ENCODE measurements around the gene C1QTNF12. TPM values are rescaled to one million over a fixed set of nuclear protein-coding genes. Genes with fewer than 3 reads are reported as not detected.

C1QTNF12 gene
- total RNA-seq, 4 donors from 2014 or later: 2.7 TPM; not detected in 3

DNA sequence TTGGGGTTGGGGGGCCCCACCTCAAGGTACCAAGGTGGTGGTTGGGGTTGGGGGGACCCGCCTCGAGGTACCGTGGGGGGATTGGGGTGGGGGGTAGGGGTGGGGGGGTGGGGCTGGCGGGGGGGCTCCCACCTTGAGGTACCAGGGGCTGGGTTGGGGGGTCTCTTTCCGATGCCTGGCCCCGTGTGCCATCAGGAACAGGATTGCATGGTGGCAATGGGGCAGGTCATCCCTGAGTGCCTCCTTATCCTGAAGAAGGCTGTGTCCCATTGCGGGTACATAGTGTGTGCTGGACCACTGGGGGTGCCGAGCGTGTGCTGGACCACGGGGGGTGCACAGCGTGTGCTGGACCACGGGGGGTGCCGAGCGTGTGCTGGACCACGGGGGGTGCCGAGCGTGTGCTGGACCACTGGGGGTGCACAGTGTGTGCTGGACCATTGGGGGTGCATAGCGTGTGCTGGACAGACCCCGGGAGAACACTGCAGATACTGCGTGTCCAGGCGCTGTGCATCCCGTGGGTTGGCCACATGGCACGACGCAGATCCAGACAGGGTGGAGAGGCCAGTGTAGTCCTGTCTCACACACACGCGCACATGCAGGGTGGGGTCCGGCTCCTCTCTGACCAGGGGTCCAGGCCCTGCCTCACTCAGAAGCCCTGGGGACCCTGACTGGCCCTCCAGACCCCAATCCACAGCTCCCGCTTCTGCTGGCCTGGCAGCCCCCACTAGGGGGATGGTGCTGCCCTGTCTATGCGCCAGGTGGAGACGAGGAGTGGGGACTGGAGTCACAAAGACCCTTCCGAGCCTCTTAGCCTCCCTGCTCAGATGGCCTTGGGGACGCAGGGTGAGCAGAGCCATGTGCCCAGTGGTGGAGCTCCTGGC lies 37.9 kb upstream of the C1QTNF12 start:
- no peaks in the 10 kb centered on the region for H3K36me3 ChIP-seq
- no peak overlapping the region for H3K4me3 ChIP-seq
- H3K9me3 ChIP-seq: no peaks in the 10 kb centered on the region
- intact Hi-C loops (cut with DNase I; ENCODE audit: low total_unique reads): no loop called here
- in situ Hi-C loops (cut with MboI; ENCODE audit: low sequenced_read_pairs in 4 of 4): no loop called here
- peaks cover 0 to 6% of the 10 kb centered on the region in 2 donors for H3K4me1 ChIP-seq
- no peak for TF ChIP-seq POLR2A (IDR thresholded peaks at IDR 0.05)
- TF ChIP-seq, protein P1, sequence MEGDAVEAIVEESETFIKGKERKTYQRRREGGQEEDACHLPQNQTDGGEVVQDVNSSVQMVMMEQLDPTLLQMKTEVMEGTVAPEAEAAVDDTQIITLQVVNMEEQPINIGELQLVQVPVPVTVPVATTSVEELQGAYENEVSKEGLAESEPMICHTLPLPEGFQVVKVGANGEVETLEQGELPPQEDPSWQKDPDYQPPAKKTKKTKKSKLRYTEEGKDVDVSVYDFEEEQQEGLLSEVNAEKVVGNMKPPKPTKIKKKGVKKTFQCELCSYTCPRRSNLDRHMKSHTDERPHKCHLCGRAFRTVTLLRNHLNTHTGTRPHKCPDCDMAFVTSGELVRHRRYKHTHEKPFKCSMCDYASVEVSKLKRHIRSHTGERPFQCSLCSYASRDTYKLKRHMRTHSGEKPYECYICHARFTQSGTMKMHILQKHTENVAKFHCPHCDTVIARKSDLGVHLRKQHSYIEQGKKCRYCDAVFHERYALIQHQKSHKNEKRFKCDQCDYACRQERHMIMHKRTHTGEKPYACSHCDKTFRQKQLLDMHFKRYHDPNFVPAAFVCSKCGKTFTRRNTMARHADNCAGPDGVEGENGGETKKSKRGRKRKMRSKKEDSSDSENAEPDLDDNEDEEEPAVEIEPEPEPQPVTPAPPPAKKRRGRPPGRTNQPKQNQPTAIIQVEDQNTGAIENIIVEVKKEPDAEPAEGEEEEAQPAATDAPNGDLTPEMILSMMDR (IDR thresholded peaks at IDR 0.05 in 4 of 5, conservative IDR thresholded peaks at IDR 0.05 in 1 of 5): no peak
- no peak for ATAC-seq
- DNase-seq: no peak
- H3K27ac ChIP-seq: no peak overlapping the region
- peaks cover 15 to 34% (median 24%) of the 10 kb centered on the region in 3 donors for H3K27me3 ChIP-seq

DNA sequence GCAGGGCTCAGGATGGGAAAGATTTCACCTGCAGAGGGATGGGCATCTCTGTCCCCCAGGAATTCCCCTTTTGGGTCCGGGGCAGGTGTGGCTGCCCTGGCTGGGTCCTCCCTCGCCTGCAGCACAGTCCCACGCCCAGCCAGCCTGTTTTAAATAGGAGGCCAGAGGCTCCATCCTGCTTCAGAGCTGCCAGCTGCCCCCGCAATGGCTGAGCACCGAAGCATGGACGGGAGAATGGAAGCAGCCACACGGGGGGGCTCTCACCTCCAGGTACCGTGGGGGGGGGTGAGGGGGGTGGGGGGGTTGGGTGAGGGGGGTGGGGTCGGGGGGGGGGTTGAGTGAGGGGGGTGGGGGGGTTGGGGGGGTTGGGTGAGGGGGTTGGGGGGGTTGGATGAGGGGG lies 37.3 kb upstream of the C1QTNF12 start:
- no peak for TF ChIP-seq POLR2A (IDR thresholded peaks at IDR 0.05)
- TF ChIP-seq, protein P1 (IDR thresholded peaks at IDR 0.05 in 4 of 5, conservative IDR thresholded peaks at IDR 0.05 in 1 of 5): no peak
- in situ Hi-C loops (cut with MboI; ENCODE audit: low sequenced_read_pairs in 4 of 4): no loop called here
- Histone ChIP-seq H3K27ac (no peak overlapping the region), H3K27me3 (peaks cover 15 to 34% (median 24%) of the 10 kb centered on the region in 3 donors), H3K36me3 (no peaks in the 10 kb centered on the region), H3K9me3 (no peaks in the 10 kb centered on the region), H3K4me1 (peaks cover 0 to 6% of the 10 kb centered on the region in 2 donors), H3K4me3 (no peak overlapping the region)
- ATAC-seq (no peak), DNase-seq (no peak)
- intact Hi-C loops (cut with DNase I; ENCODE audit: low total_unique reads): no loop called here

DNA sequence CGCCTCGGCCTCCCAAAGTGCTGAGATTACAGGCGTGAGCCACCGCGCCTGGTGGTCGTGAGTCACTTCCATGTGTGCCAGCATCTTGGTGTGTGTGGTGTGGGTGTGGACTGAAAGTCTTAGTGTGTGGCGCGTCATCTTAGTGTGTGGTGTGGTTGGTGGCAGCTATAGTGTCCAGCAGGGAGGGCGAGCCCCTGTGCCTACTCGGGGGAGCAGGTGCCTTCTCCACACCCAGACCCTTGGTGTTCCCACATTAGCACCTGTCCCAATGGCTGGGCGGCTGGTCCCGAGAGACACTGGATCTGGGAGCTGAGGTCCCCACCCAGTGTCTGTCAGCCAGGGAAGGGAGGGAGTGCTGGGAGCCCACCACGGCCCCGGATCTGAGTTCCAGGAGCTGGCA lies 36.5 kb upstream of the C1QTNF12 start:
- intact Hi-C loops (cut with DNase I; ENCODE audit: low total_unique reads): no loop called here
- H3K36me3 ChIP-seq: no peaks in the 10 kb centered on the region
- in situ Hi-C loops (cut with MboI; ENCODE audit: low sequenced_read_pairs in 4 of 4): no loop called here
- H3K27ac ChIP-seq: no peak overlapping the region
- H3K4me3 ChIP-seq: no peak overlapping the region
- TF ChIP-seq, protein P1 (IDR thresholded peaks at IDR 0.05 in 4 of 5, conservative IDR thresholded peaks at IDR 0.05 in 1 of 5): no peak
- no peak for TF ChIP-seq POLR2A (IDR thresholded peaks at IDR 0.05)
- H3K9me3 ChIP-seq: no peaks in the 10 kb centered on the region
- H3K4me1 ChIP-seq: peaks cover 0 to 6% of the 10 kb centered on the region in 2 donors
- peaks cover 15 to 34% (median 24%) of the 10 kb centered on the region in 3 donors for H3K27me3 ChIP-seq
- no peak for ATAC-seq
- no peak for DNase-seq

DNA sequence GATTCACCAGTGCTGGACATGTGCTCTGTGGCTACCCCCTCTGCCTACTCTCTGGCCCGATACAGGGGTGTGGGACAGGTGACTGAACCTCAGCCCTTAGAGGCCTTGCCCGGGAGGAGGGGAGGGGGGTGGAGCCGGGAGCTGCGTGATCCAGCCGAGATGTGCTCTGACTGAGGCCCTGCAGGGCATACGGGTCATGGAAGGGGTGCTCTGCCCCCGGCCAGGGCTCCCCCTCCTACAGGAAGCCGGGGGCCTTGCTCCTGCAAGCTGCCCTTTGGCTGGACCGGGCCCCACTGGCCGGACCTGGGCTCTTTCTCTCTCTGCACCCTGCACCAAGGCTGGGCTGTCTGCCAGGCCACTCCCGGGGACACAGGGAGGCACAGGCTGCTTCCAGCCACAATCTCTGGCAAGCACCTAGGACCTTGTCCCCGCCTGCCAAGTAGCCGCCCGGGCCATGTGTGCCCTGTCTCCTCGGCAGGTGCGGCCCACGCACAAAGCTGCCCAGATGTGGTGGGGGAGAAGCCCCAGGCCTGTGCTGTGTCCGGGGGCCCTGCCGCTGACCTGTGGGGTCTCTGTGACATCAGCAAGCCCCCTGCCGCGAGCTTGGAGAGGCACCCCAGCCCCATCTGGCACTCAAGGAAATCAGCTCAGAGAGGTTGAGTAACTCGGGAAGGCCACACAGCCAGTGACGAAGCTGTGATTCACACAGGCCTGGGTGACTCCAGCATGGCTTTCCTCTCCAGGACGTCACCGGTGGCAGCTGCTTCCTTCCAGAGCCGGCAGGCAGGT lies 35.2 kb upstream of the C1QTNF12 start:
- H3K4me3 ChIP-seq: no peak overlapping the region
- H3K36me3 ChIP-seq: no peaks in the 10 kb centered on the region
- peak overlapping the region in 1 of 4 donors; percentile 42 for H3K27ac ChIP-seq
- no peak for TF ChIP-seq POLR2A (IDR thresholded peaks at IDR 0.05)
- TF ChIP-seq, protein P1 (IDR thresholded peaks at IDR 0.05 in 4 of 5, conservative IDR thresholded peaks at IDR 0.05 in 1 of 5): no peak
- ATAC-seq (peak; percentile 50 to 79), DNase-seq (peak; percentile 60 to 76)
- in situ Hi-C loops (cut with MboI; ENCODE audit: low sequenced_read_pairs in 4 of 4) (no loop called here), intact Hi-C loops (cut with DNase I; ENCODE audit: low total_unique reads) (no loop called here)
- H3K9me3 ChIP-seq: no peaks in the 10 kb centered on the region
- H3K4me1 ChIP-seq: peaks cover 0 to 6% of the 10 kb centered on the region in 2 donors
- peaks cover 12 to 23% (median 14%) of the 10 kb centered on the region in 3 donors for H3K27me3 ChIP-seq
